ENCODE results near the gene BORA.

The BORA gene

DNA sequence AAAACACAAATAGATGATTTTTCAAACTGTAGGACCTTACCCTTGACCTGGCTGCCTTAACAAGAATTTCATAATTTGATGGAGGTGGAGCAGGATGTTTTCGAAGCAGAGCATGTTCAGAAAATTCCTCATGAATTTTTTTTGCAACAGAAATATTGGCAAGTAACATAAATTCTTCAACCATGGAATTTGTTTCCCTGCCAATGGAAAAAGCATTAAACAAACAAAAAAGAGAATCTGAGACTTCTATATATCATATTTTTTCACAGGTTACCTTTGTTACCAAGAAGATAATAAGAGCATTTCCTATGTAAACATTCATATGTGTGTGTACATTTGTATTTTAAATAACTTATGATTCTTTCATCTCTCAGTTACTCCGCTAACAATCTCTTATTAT, 35.7 kb downstream of the BORA start:
- Histone ChIP-seq H4K20me1 (ENCODE audit: insufficient read depth, low read length, poor library complexity, severe bottlenecking) (no peaks in the 10 kb centered on the region), H3K4me3 (ENCODE audit: low read length, poor library complexity, severe bottlenecking) (no peak overlapping the region), H3K27me3 (ENCODE audit: insufficient read depth, low read length, poor library complexity, severe bottlenecking) (no peaks in the 10 kb centered on the region), H2AFZ (ENCODE audit: low read length) (no peak overlapping the region), H3K36me3 (ENCODE audit: insufficient read depth, low read length) (peaks cover 98% of the 10 kb centered on the region), H3K9ac (ENCODE audit: low read depth, low read length, poor library complexity, severe bottlenecking) (no peak overlapping the region), H3K9me2 (replicated peaks; ENCODE audit: low read depth, low read length) (no peaks in the 10 kb centered on the region), H3K9me3 (ENCODE audit: insufficient read depth, low read depth, low read length) (no peaks in the 10 kb centered on the region), H3K79me2 (ENCODE audit: insufficient read depth, low read length) (no peaks in the 10 kb centered on the region), H3K4me1 (ENCODE audit: insufficient read depth, low read length, poor library complexity, severe bottlenecking) (no peaks in the 10 kb centered on the region), H3F3A (ENCODE audit: low read depth) (no peaks in the 10 kb centered on the region), H3K4me2 (ENCODE audit: low read depth, low read length, poor library complexity, severe bottlenecking) (no peak overlapping the region)
- TF ChIP-seq EZH2phosphoT487 (IDR thresholded peaks at IDR 0.05; ENCODE audit: borderline replicate concordance) = no peak
- TF ChIP-seq, protein P1, sequence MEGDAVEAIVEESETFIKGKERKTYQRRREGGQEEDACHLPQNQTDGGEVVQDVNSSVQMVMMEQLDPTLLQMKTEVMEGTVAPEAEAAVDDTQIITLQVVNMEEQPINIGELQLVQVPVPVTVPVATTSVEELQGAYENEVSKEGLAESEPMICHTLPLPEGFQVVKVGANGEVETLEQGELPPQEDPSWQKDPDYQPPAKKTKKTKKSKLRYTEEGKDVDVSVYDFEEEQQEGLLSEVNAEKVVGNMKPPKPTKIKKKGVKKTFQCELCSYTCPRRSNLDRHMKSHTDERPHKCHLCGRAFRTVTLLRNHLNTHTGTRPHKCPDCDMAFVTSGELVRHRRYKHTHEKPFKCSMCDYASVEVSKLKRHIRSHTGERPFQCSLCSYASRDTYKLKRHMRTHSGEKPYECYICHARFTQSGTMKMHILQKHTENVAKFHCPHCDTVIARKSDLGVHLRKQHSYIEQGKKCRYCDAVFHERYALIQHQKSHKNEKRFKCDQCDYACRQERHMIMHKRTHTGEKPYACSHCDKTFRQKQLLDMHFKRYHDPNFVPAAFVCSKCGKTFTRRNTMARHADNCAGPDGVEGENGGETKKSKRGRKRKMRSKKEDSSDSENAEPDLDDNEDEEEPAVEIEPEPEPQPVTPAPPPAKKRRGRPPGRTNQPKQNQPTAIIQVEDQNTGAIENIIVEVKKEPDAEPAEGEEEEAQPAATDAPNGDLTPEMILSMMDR (conservative IDR thresholded peaks at IDR 0.05; ENCODE audit: low read length) = no peak

DNA sequence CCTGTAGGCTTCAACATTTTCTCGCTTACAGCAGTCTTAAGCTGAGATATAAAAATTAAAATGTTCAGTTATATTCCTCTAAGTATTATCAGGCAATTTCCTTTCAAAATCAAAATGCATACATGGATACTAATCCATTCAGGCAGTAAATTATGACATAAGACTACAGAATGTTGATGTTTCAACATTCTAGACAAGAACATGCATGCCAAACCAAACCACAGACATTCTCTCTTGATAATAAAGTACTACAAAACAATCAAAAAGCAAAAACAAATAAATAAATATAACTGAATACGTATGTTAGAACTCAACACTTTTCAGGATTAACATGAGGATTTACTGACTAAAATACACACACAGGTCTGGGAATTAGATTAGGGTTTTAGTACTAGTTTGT, 46.3 kb downstream of the BORA start:
- Histone ChIP-seq H3K36me3 (ENCODE audit: insufficient read depth, low read length) (peaks cover 85% of the 10 kb centered on the region), H3K4me1 (ENCODE audit: insufficient read depth, low read length, poor library complexity, severe bottlenecking) (peaks cover 15% of the 10 kb centered on the region), H4K20me1 (ENCODE audit: insufficient read depth, low read length, poor library complexity, severe bottlenecking) (peaks cover 49% of the 10 kb centered on the region), H3F3A (ENCODE audit: low read depth) (no peaks in the 10 kb centered on the region), H3K4me3 (ENCODE audit: low read length, poor library complexity, severe bottlenecking) (no peak overlapping the region), H2AFZ (ENCODE audit: low read length) (no peak overlapping the region), H3K4me2 (ENCODE audit: low read depth, low read length, poor library complexity, severe bottlenecking) (no peak overlapping the region), H3K27me3 (ENCODE audit: insufficient read depth, low read length, poor library complexity, severe bottlenecking) (no peaks in the 10 kb centered on the region), H3K9me2 (replicated peaks; ENCODE audit: low read depth, low read length) (no peaks in the 10 kb centered on the region), H3K9ac (ENCODE audit: low read depth, low read length, poor library complexity, severe bottlenecking) (no peak overlapping the region), H3K9me3 (ENCODE audit: insufficient read depth, low read depth, low read length) (no peaks in the 10 kb centered on the region), H3K79me2 (ENCODE audit: insufficient read depth, low read length) (peaks cover 30% of the 10 kb centered on the region)
- TF ChIP-seq EZH2phosphoT487 (IDR thresholded peaks at IDR 0.05; ENCODE audit: borderline replicate concordance) = no peak
- TF ChIP-seq, protein P1 (conservative IDR thresholded peaks at IDR 0.05; ENCODE audit: low read length) = no peak

DNA sequence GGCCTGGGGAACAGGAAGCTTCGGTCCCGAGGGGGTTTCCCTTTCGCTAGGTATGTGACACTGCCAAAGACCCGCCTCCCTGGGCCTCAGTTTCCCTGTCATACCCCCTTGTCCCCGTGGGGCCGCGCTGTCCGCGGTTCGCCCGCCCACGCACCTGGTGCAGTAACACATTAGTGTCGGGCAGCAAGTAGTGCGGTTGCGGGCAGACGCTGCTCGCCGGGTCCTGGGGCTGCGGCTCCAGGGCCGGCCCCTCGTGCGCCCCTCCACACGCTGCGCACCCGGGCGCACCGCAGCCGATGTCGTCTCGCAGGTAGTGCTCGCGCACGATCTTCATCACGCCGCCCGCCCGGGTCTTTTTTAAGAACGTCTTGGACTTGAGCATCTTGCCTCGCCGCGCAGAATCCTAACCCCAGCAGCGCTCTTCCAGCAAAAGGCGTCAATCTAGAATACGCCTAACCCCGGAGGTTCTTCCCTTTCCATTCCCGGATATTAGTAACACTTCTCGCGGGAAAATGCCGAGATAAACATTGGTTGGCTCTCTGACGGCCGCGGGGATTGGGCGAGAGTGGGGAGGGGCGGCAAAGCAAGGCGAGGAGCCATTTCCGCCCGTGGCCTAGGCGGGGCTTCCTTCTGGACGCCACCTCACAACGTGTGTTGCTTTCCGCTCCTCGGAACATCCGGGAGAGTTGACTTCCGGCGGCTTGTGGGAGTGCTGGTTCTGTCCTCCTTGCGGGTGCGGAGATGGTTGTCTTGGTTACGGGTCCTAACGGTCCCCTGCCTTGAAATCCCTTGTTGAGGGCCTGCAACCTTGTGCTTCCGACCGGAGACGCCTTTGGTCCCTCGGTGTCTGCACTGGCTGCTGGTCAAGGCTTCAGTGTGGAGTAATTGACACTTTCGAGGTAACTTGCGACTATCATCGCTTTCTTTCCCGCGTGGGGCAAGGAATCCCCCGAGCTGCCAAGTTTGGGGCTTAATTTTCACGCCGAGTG, 54.0 kb downstream of the BORA start, which contains the start of the genes DIS3 and PIBF1:
Gene DIS3, minus strand, starts transcription at position 450 of the 989 bp plus-strand sequence. Its CDS starts 68 bp downstream, at position 382.
Gene PIBF1, plus strand, starts transcription at position 683 of the 989 bp plus-strand sequence. CDS start 1,337 bp downstream, outside the sequence.
- Histone ChIP-seq H3K79me2 (ENCODE audit: insufficient read depth, low read length) (peaks cover 93% of the 10 kb centered on the region), H3K4me3 (ENCODE audit: low read length, poor library complexity, severe bottlenecking) (peak within 1 kb of the TSS; percentile 90), H2AFZ (ENCODE audit: low read length) (peak within 1 kb of the TSS; percentile 82), H3F3A (ENCODE audit: low read depth) (no peaks in the 10 kb centered on the region), H3K36me3 (ENCODE audit: insufficient read depth, low read length) (peaks cover 17% of the 10 kb centered on the region; the same call in 1 of the 2 replicates), H3K27me3 (ENCODE audit: insufficient read depth, low read length, poor library complexity, severe bottlenecking) (no peaks in the 10 kb centered on the region), H3K4me1 (ENCODE audit: insufficient read depth, low read length, poor library complexity, severe bottlenecking) (peaks cover 61% of the 10 kb centered on the region), H3K9me3 (ENCODE audit: insufficient read depth, low read depth, low read length) (no peaks in the 10 kb centered on the region), H4K20me1 (ENCODE audit: insufficient read depth, low read length, poor library complexity, severe bottlenecking) (peaks cover 62% of the 10 kb centered on the region), H3K9me2 (replicated peaks; ENCODE audit: low read depth, low read length) (no peaks in the 10 kb centered on the region), H3K9ac (ENCODE audit: low read depth, low read length, poor library complexity, severe bottlenecking) (peak within 1 kb of the TSS; percentile 84), H3K4me2 (ENCODE audit: low read depth, low read length, poor library complexity, severe bottlenecking) (peak within 1 kb of the TSS; percentile 86)
- TF ChIP-seq EZH2phosphoT487 (IDR thresholded peaks at IDR 0.05; ENCODE audit: borderline replicate concordance) = no peak
- TF ChIP-seq, protein P1 (conservative IDR thresholded peaks at IDR 0.05; ENCODE audit: low read length) = peak; percentile 22; the same call in 1 of the 2 replicates
